ENCODE results near the gene SLC26A4.
"Not testable (repeated sequence)": the region's sequence is repeated elsewhere in the genome, so short reads cannot be mapped to it uniquely, and the experiment has no call there.

The SLC26A4 gene

GRCh38 chr7:107660381-107661080 lies at the start of gene SLC26A4:
SLC26A4 (plus strand) TSS chr7:107660828; CDS start chr7:107661642, 814 bp downstream.
- no peak for DNase-seq

GRCh38 chr7:107613439-107613838 lies 47.2 kb upstream of the SLC26A4 start:
- no peak for DNase-seq

GRCh38 chr7:107613948-107614347 lies 46.7 kb upstream of the SLC26A4 start:
- DNase-seq = no peak

GRCh38 chr7:107614425-107614824 lies 46.2 kb upstream of the SLC26A4 start:
- no peak for DNase-seq

- DNase-seq = no peak
These were observed 44.5 kb upstream of the SLC26A4 start for GRCh38 chr7:107615910-107616680.

- no peak for DNase-seq
These were observed 38.2 kb upstream of the SLC26A4 start for GRCh38 chr7:107622429-107622828.

- no peak for DNase-seq
These were observed 37.7 kb upstream of the SLC26A4 start for GRCh38 chr7:107622894-107623293.

GRCh38 chr7:107627002-107627401 lies 33.6 kb upstream of the SLC26A4 start:
- no peak for DNase-seq

GRCh38 chr7:107628461-107629064 lies 32.1 kb upstream of the SLC26A4 start:
- DNase-seq = no peak

- no peak for DNase-seq
These were observed 30.3 kb upstream of the SLC26A4 start for GRCh38 chr7:107630342-107630741.

- DNase-seq = no peak
These were observed 28.8 kb upstream of the SLC26A4 start for GRCh38 chr7:107631588-107632491.

GRCh38 chr7:107632492-107632865 lies 28.1 kb upstream of the SLC26A4 start:
- DNase-seq = no peak

GRCh38 chr7:107638594-107638993 lies 22.0 kb upstream of the SLC26A4 start:
- DNase-seq = no peak

- DNase-seq = not testable (repeated sequence)
These were observed 21.6 kb upstream of the SLC26A4 start for GRCh38 chr7:107639070-107639469.

GRCh38 chr7:107641676-107642075 lies 19.0 kb upstream of the SLC26A4 start:
- DNase-seq = no peak

- DNase-seq = no peak
These were observed 18.1 kb upstream of the SLC26A4 start for GRCh38 chr7:107642501-107642900.

GRCh38 chr7:107643407-107643806 lies 17.2 kb upstream of the SLC26A4 start:
- no peak for DNase-seq

- no peak for DNase-seq
These were observed 16.7 kb upstream of the SLC26A4 start for GRCh38 chr7:107643938-107644308.

- no peak for DNase-seq
These were observed 16.2 kb upstream of the SLC26A4 start for GRCh38 chr7:107644309-107644974.

GRCh38 chr7:107652642-107653041 lies 8.0 kb upstream of the SLC26A4 start:
- DNase-seq = no peak

- DNase-seq = no peak
These were observed 2.2 kb upstream of the SLC26A4 start for GRCh38 chr7:107658467-107658866.

- DNase-seq = no peak
These were observed 962 bp upstream of the SLC26A4 start for GRCh38 chr7:107659666-107660065.

Measured in NCI-H1436 (cell line).